H9 (cell line): Measurements from ENCODE around the gene TRAPPC14. TPM values are rescaled to one million over a fixed set of nuclear protein-coding genes. Genes with fewer than 3 reads are reported as not detected.

Experiments
- DNase-seq: peaks from one replicate; pipeline ENCODE4 v3.0.0-alpha.2; 2017
- H2AFZ ChIP-seq: one replicate; pipeline ENCODE4 v1.6.1; 2013; ENCODE audit warnings: mild to moderate bottlenecking, low read length, control low read depth, moderate library complexity
- H2AK5ac ChIP-seq: 2 replicates; pipeline ENCODE4 v1.6.1; 2013; ENCODE audit warnings: low read length, control low read depth, mixed read lengths; ENCODE audit not compliant: insufficient read length
- H2BK120ac ChIP-seq: one replicate; pipeline ENCODE4 v1.6.1; 2013; ENCODE audit warnings: low read depth, mild to moderate bottlenecking, low read length, control low read depth, inconsistent platforms; ENCODE audit not compliant: poor library complexity, severe bottlenecking
- H2BK12ac ChIP-seq: 2 replicates; pipeline ENCODE4 v1.6.1; 2013; ENCODE audit warnings: low read length, control low read depth, mixed read lengths, low read depth; ENCODE audit not compliant: insufficient read length
- H2BK15ac ChIP-seq: 2 replicates; pipeline ENCODE4 v1.6.1; 2013; ENCODE audit warnings: low read depth, low read length, control low read depth
- H2BK20ac ChIP-seq: one replicate; pipeline ENCODE4 v1.6.1; 2013; ENCODE audit warnings: low read depth, mild to moderate bottlenecking, low read length, control low read depth, inconsistent platforms; ENCODE audit not compliant: poor library complexity, severe bottlenecking
- H2BK5ac ChIP-seq: 2 replicates; pipeline ENCODE4 v1.6.1; 2013; ENCODE audit warnings: low read length, control low read depth, mixed read lengths; ENCODE audit not compliant: insufficient read length
- H3K14ac ChIP-seq: 2 replicates; pipeline ENCODE4 v1.6.1; 2013; ENCODE audit warnings: low read length, control low read depth; ENCODE audit not compliant: insufficient read depth
- H3K18ac ChIP-seq: 2 replicates; pipeline ENCODE4 v1.6.1; 2013; ENCODE audit warnings: low read depth, mild to moderate bottlenecking, mixed read lengths, low read length, control low read depth; ENCODE audit not compliant: insufficient read length
- H3K23ac ChIP-seq: 2 replicates; pipeline ENCODE4 v1.6.1; 2013; ENCODE audit warnings: low read length, control low read depth, mixed read lengths, low read depth; ENCODE audit not compliant: insufficient read length
- H3K23me2 ChIP-seq: 2 replicates; pipeline ENCODE4 v1.6.1; 2013; ENCODE audit warnings: low read depth, mild to moderate bottlenecking, mixed read lengths, low read length, control low read depth; ENCODE audit not compliant: insufficient read length, poor library complexity, severe bottlenecking
- H3K27ac ChIP-seq: 2 replicates; pipeline ENCODE4 v1.5.1; 2013; ENCODE audit warnings: low read length, control low read depth, mixed read lengths, low read depth; ENCODE audit not compliant: insufficient read length
- H3K27me3 ChIP-seq: 2 replicates; pipeline ENCODE4 v1.6.1; 2013; ENCODE audit warnings: low read length, control low read depth, inconsistent platforms; ENCODE audit not compliant: insufficient read depth
- H3K4ac ChIP-seq: 2 replicates; pipeline ENCODE4 v1.6.1; 2013; ENCODE audit warnings: low read depth, mild to moderate bottlenecking, control low read depth, inconsistent platforms, low read length, moderate library complexity
- H3K4me1 ChIP-seq: 2 replicates; pipeline ENCODE4 v1.6.1; 2013; ENCODE audit warnings: low read length, control low read depth, inconsistent platforms; ENCODE audit not compliant: insufficient read depth
- H3K4me2 ChIP-seq: 2 replicates; pipeline ENCODE4 v1.6.1; 2013; ENCODE audit warnings: low read length, control low read depth, mixed read lengths; ENCODE audit not compliant: insufficient read length, insufficient read depth
- H3K56ac ChIP-seq: 2 replicates; pipeline ENCODE4 v1.6.1; 2013; ENCODE audit warnings: low read depth, mild to moderate bottlenecking, mixed read lengths, low read length, control low read depth; ENCODE audit not compliant: insufficient read length
- H3K79me1 ChIP-seq: 2 replicates; pipeline ENCODE4 v1.6.1; 2013; ENCODE audit warnings: low read depth, mild to moderate bottlenecking, moderate library complexity, low read length, control low read depth, inconsistent platforms; ENCODE audit not compliant: insufficient read depth, poor library complexity, severe bottlenecking
- H3K79me2 ChIP-seq: 2 replicates; pipeline ENCODE4 v1.6.1; 2013; ENCODE audit warnings: low read length, control low read depth, inconsistent platforms; ENCODE audit not compliant: insufficient read depth
- H3K9ac ChIP-seq: 2 replicates; pipeline ENCODE4 v1.6.1; 2013; ENCODE audit warnings: low read length, control low read depth, mixed read lengths; ENCODE audit not compliant: insufficient read length; ENCODE audit errors: extremely low read depth
- H3K9me3 ChIP-seq: one replicate; pipeline ENCODE4 v1.6.1; 2013; ENCODE audit warnings: low read depth, low read length, inconsistent platforms; ENCODE audit not compliant: control insufficient read depth
- H3T11ph ChIP-seq: one replicate; pipeline ENCODE4 v1.6.1; 2013; ENCODE audit warnings: mild to moderate bottlenecking, low read length, control low read depth, inconsistent platforms
- H4K20me1 ChIP-seq: one replicate; pipeline ENCODE4 v1.6.1; 2013; ENCODE audit not compliant: control insufficient read depth, insufficient read length, insufficient read depth
- H4K5ac ChIP-seq: 2 replicates; pipeline ENCODE4 v1.6.1; 2013; ENCODE audit warnings: low read depth, mild to moderate bottlenecking, mixed read lengths, low read length, control low read depth; ENCODE audit not compliant: insufficient read length
- H4K8ac ChIP-seq: replicated peaks from 2 replicates; pipeline ENCODE4 v1.6.1; 2013; ENCODE audit warnings: low read length, control low read depth, mixed read lengths, low read depth; ENCODE audit not compliant: insufficient read length
- H4K91ac ChIP-seq: 2 replicates; pipeline ENCODE4 v1.6.1; 2013; ENCODE audit warnings: low read depth, mild to moderate bottlenecking, moderate library complexity, mixed read lengths, low read length, control low read depth; ENCODE audit not compliant: insufficient read length
- H3K27ac Mint-ChIP-seq, 3 experiments: 2 replicates in 2 of 3; 3 replicates in 1 of 3; pipeline ENCODE4 v1.8.0; 2020 to 2021; ENCODE audit warnings: mixed read lengths in 3 of 3, mild to moderate bottlenecking in 1 of 3, moderate library complexity in 1 of 3
- H3K27me3 Mint-ChIP-seq: 2 replicates; pipeline ENCODE4 v1.8.0; 2021; ENCODE audit warnings: low read depth, mild to moderate bottlenecking, moderate library complexity, mixed read lengths
- H3K36me3 Mint-ChIP-seq, 3 experiments: 2 replicates in 2 of 3; 3 replicates in 1 of 3; pipeline ENCODE4 v1.8.0; 2020 to 2021; ENCODE audit warnings: low read depth in 3 of 3, mixed read lengths in 3 of 3; ENCODE audit not compliant: insufficient read depth in 1 of 3
- H3K4me1 Mint-ChIP-seq, 2 experiments: 2 replicates each; pipeline ENCODE4 v1.8.0; 2020; ENCODE audit warnings: mixed read lengths in 2 of 2
- H3K4me3 Mint-ChIP-seq, 2 experiments: 2 replicates in 1 of 2; 3 replicates in 1 of 2; pipeline ENCODE4 v1.8.0; 2020 to 2021; ENCODE audit warnings: mild to moderate bottlenecking in 2 of 2, mixed read lengths in 2 of 2, moderate library complexity in 1 of 2
- H3K9me3 Mint-ChIP-seq, 2 experiments: 2 replicates in 1 of 2; 3 replicates in 1 of 2; pipeline ENCODE4 v1.8.0; 2020; ENCODE audit warnings: mild to moderate bottlenecking in 2 of 2, mixed read lengths in 2 of 2, moderate library complexity in 1 of 2
- WGBS: extraction: QIAGEN DNeasy Blood & Tissue Kit; methylation state at CpG from one replicate; pipeline ENCODE4 v1.1.7; 2013; ENCODE audit warnings: missing lambda C conversion rate, low lambda C conversion rate, mixed read lengths; ENCODE audit not compliant: insufficient read length; ENCODE audit errors: extremely low coverage; 5-methylcytosine and 5-hydroxymethylcytosine counted together
- total RNA-seq: library from RNA; stranded (reverse); gene quantifications from 2 replicates; pipeline ENCODE4 v1.2.1, GENCODE V29; 2021
- TF ChIP-seq, protein P1 (sequence below): fragments of 200-600 bp; sonication (generic); conservative IDR thresholded peaks from 3 replicates; pipeline ENCODE4 v1.8.0; 2021; ENCODE audit warnings: antibody characterized with exemption, mild to moderate bottlenecking

TRAPPC14 gene
- total RNA-seq, 1 experiment from 2014 or later, result 32.8 TPM

- peak overlapping the region in 1 of 2 experiments; percentile 57; a peak in 2 of 5 replicates for H3K4me3 Mint-ChIP-seq
- H3K79me1 ChIP-seq, result no peaks in the 10 kb centered on the region
- H4K5ac ChIP-seq, result no peak overlapping the region
- no peak overlapping the region for H3K18ac ChIP-seq
- H3K4me1 ChIP-seq, result no peaks in the 10 kb centered on the region
- no peaks in the 10 kb centered on the region; the same call in 1 of the 2 replicates for H3K27me3 Mint-ChIP-seq
- H3K23me2 ChIP-seq, result no peaks in the 10 kb centered on the region
- peaks cover 59 to 81% (median 80%) of the 10 kb centered on the region in 3 experiments for H3K36me3 Mint-ChIP-seq
- no peak overlapping the region for H2BK5ac ChIP-seq
- H3K27me3 ChIP-seq, result no peaks in the 10 kb centered on the region
- no peak overlapping the region for H2BK20ac ChIP-seq
- H3K9me3 ChIP-seq, result no peaks in the 10 kb centered on the region
- no peak overlapping the region for H4K91ac ChIP-seq
- H3K79me2 ChIP-seq, result no peaks in the 10 kb centered on the region
- TF ChIP-seq, protein P1, sequence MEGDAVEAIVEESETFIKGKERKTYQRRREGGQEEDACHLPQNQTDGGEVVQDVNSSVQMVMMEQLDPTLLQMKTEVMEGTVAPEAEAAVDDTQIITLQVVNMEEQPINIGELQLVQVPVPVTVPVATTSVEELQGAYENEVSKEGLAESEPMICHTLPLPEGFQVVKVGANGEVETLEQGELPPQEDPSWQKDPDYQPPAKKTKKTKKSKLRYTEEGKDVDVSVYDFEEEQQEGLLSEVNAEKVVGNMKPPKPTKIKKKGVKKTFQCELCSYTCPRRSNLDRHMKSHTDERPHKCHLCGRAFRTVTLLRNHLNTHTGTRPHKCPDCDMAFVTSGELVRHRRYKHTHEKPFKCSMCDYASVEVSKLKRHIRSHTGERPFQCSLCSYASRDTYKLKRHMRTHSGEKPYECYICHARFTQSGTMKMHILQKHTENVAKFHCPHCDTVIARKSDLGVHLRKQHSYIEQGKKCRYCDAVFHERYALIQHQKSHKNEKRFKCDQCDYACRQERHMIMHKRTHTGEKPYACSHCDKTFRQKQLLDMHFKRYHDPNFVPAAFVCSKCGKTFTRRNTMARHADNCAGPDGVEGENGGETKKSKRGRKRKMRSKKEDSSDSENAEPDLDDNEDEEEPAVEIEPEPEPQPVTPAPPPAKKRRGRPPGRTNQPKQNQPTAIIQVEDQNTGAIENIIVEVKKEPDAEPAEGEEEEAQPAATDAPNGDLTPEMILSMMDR, result no peak
- WGBS, result no CpG with 5 or more reads among the region's 25 CpGs
- H4K8ac ChIP-seq, result no peak overlapping the region
- H3K4me1 Mint-ChIP-seq, result peaks cover 3 to 6% of the 10 kb centered on the region in 2 experiments; a peak in 3 of 4 replicates
- H3K56ac ChIP-seq, result no peak overlapping the region
- H3K4me2 ChIP-seq, result no peak overlapping the region
- no peak overlapping the region for H3K4ac ChIP-seq
- no peaks in the 10 kb centered on the region for H3K9me3 Mint-ChIP-seq
- H3K27ac ChIP-seq, result no peak overlapping the region
- H4K20me1 ChIP-seq, result no peaks in the 10 kb centered on the region
- no peak for DNase-seq
- no peak overlapping the region for H2BK12ac ChIP-seq
- peak overlapping the region in 1 of 3 experiments; percentile 62; a peak in 2 of 7 replicates for H3K27ac Mint-ChIP-seq
- H3K14ac ChIP-seq, result no peak overlapping the region
- H3K9ac ChIP-seq, result no peak overlapping the region
- no peak overlapping the region for H2BK120ac ChIP-seq
- no peak overlapping the region for H2BK15ac ChIP-seq
- H3K23ac ChIP-seq, result no peak overlapping the region
- no peak overlapping the region for H3T11ph ChIP-seq
- no peak overlapping the region for H2AK5ac ChIP-seq
- no peak overlapping the region for H2AFZ ChIP-seq
Observed at GRCh38 chr7:100107125-100107737, 51.3 kb downstream of the TRAPPC14 start.
